Panc1 (cell line): ENCODE results near the gene C19orf47.

Experiments
- POLR2AphosphoS5 ChIP-seq: IDR thresholded peaks from 2 replicates; pipeline ENCODE4 v1.6.1; 2012; ENCODE audit warnings: mild to moderate bottlenecking, low read depth, low read length, moderate library complexity
- TCF7L2 ChIP-seq: IDR thresholded peaks from 2 replicates; pipeline ENCODE4 v1.6.1; 2011; ENCODE audit warnings: mild to moderate bottlenecking, low read depth, low read length, inconsistent platforms
- TF ChIP-seq, protein P1 (sequence below): fragments of 450-650 bp; IDR thresholded peaks from 2 replicates; pipeline ENCODE4 v1.5.1; 2017; ENCODE audit warnings: mild to moderate bottlenecking
- TF ChIP-seq, protein P2 (sequence below), 2 experiments: IDR thresholded peaks; 2 replicates each; pipeline ENCODE4 v1.6.1; 2011 to 2012; ENCODE audit warnings: low read depth in 2 of 2, control low read depth in 1 of 2, low read length in 1 of 2, mild to moderate bottlenecking in 1 of 2, moderate library complexity in 1 of 2; ENCODE audit not compliant: insufficient read depth in 1 of 2

DNA sequence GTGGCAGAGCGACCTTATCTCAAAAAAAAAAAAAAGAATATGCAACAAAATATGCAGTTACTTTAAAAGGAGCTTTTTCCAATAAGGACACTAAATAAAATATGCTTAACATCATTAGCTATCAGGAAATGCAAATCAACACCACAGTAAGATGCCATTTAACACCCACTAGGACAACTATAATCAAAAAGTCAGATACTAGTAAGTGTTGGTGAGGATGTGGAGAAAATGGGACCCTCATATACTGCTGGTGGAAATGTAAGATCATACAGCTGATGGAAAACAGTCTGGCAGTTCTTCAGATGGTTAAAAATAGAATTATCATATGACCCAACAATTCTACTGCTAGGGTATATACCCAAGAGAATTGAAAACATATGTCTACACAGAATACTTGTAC lies 38.5 kb downstream of the C19orf47 start:
- TF ChIP-seq, protein P1, sequence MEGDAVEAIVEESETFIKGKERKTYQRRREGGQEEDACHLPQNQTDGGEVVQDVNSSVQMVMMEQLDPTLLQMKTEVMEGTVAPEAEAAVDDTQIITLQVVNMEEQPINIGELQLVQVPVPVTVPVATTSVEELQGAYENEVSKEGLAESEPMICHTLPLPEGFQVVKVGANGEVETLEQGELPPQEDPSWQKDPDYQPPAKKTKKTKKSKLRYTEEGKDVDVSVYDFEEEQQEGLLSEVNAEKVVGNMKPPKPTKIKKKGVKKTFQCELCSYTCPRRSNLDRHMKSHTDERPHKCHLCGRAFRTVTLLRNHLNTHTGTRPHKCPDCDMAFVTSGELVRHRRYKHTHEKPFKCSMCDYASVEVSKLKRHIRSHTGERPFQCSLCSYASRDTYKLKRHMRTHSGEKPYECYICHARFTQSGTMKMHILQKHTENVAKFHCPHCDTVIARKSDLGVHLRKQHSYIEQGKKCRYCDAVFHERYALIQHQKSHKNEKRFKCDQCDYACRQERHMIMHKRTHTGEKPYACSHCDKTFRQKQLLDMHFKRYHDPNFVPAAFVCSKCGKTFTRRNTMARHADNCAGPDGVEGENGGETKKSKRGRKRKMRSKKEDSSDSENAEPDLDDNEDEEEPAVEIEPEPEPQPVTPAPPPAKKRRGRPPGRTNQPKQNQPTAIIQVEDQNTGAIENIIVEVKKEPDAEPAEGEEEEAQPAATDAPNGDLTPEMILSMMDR = no peak
- no peak for TF ChIP-seq TCF7L2
- no peak for TF ChIP-seq POLR2AphosphoS5
- TF ChIP-seq, protein P2, sequence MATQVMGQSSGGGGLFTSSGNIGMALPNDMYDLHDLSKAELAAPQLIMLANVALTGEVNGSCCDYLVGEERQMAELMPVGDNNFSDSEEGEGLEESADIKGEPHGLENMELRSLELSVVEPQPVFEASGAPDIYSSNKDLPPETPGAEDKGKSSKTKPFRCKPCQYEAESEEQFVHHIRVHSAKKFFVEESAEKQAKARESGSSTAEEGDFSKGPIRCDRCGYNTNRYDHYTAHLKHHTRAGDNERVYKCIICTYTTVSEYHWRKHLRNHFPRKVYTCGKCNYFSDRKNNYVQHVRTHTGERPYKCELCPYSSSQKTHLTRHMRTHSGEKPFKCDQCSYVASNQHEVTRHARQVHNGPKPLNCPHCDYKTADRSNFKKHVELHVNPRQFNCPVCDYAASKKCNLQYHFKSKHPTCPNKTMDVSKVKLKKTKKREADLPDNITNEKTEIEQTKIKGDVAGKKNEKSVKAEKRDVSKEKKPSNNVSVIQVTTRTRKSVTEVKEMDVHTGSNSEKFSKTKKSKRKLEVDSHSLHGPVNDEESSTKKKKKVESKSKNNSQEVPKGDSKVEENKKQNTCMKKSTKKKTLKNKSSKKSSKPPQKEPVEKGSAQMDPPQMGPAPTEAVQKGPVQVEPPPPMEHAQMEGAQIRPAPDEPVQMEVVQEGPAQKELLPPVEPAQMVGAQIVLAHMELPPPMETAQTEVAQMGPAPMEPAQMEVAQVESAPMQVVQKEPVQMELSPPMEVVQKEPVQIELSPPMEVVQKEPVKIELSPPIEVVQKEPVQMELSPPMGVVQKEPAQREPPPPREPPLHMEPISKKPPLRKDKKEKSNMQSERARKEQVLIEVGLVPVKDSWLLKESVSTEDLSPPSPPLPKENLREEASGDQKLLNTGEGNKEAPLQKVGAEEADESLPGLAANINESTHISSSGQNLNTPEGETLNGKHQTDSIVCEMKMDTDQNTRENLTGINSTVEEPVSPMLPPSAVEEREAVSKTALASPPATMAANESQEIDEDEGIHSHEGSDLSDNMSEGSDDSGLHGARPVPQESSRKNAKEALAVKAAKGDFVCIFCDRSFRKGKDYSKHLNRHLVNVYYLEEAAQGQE (IDR thresholded peaks at IDR 0.05; ENCODE audit: insufficient read depth in 1 of 2, low read depth in 2 of 2, low read length in 1 of 2) = no peak
